VCaP (cell line): ENCODE measurements around the gene ASL.
"Not testable (repeated sequence)": the region's sequence is repeated elsewhere in the genome, so short reads cannot be mapped to it uniquely, and the experiment has no call there.

Experiments used
- H3K27ac ChIP-seq: fragments of 450-650 bp; 2 replicates; pipeline ENCODE4 v1.5.1; 2017
- TF ChIP-seq, protein P1 (sequence below): fragments of 450-650 bp; conservative IDR thresholded peaks from 2 replicates; pipeline ENCODE4 v1.5.1; 2017; ENCODE audit warnings: mild to moderate bottlenecking, moderate library complexity

ASL gene

DNA sequence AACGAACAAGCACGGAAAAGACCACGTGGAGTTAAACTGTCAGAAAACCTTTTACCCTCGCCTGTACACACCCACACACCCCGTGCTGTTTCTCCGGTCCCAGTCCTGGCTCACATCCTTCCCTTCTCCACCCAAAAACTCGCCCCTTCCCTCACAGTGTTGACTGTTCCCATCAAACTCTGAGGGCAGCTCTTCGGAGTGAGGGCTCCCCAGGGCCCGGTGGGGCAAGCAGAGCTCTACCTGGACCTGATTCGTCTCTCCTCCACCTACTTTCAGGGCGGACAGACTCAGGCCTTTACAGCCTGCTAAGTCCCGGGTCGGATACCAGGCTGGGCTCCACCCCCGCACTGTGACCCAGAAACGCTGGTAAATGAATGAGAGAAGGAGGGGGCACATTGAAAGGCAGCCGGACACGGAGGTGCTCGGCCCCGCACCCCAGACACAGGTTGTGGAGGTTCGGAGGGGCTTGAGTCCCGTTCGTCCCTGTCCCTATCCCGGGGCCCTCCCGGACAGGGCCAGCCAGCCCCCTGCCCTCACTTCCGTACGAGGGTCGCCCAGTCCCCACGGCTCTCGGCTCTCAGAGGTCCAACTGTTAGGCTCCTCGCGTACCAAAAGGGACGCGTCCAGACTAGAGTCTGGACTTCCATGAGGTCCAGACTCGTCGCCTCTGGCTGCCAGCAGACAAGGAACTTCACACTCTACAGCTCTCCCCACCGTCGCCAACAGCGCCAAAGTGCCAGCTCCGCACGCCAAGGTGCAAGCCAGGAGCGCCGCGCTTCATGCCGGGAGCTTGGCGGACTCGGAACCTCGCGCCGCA, 31.7 kb upstream of the ASL start:
- H3K27ac ChIP-seq: no peak overlapping the region
- TF ChIP-seq, protein P1, sequence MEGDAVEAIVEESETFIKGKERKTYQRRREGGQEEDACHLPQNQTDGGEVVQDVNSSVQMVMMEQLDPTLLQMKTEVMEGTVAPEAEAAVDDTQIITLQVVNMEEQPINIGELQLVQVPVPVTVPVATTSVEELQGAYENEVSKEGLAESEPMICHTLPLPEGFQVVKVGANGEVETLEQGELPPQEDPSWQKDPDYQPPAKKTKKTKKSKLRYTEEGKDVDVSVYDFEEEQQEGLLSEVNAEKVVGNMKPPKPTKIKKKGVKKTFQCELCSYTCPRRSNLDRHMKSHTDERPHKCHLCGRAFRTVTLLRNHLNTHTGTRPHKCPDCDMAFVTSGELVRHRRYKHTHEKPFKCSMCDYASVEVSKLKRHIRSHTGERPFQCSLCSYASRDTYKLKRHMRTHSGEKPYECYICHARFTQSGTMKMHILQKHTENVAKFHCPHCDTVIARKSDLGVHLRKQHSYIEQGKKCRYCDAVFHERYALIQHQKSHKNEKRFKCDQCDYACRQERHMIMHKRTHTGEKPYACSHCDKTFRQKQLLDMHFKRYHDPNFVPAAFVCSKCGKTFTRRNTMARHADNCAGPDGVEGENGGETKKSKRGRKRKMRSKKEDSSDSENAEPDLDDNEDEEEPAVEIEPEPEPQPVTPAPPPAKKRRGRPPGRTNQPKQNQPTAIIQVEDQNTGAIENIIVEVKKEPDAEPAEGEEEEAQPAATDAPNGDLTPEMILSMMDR: no peak

DNA sequence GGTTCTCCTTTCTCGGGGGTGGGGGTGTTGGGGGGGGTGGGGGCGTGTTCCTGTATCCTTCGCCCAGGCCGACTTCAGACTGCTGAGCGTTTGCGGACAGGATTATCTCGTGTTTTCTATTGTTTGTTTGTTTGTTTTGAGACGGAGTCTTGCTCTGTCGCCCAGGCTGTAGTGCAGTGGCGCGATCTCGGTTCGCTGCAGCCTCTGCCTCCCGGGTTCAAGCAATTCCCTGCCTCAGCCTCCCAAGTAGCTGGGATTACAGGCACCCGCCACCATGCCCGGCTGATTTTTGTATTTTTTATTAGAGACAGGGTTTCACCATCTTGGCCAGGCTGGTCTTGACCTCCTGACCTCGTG, 31.1 kb upstream of the ASL start:
- H3K27ac ChIP-seq: not testable (repeated sequence)

DNA sequence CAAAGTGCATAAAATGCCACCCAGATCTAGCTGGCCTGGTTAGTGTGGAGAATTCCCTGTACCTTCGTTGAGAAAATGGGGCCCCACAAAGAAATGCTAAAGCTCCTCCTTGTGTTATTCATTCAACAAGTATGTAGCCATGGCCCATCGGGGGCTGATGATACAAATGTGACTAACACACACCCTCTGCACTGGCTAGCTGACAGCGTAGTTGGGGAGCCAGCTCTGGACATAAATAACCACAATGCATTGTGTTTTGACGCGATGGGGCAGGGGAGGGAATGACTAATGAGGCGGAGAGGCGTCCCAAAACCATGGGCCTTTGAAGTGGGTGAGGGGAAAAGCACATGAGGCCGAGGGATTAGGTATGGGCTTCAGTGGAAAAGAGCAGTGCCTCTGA, 28.2 kb upstream of the ASL start:
- TF ChIP-seq, protein P1: no peak
- H3K27ac ChIP-seq: no peak overlapping the region

DNA sequence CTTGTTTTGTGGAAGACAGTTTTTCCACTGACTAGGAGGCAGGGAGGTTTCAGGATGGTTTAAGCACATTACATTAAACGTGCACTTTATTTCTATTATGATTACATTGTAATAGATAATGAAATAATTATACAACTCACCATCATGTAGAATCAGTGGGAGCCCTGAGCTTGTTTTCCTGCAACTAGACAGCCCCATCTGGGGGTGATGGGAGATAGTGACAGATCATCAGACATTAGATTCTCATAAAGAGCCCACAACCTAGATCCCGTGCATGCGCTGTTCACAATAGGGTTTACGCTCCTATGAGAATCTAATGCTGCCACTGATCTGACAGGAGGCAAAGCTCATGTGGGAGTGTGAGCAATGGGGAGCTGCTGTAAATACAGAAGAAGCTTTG, 25.7 kb upstream of the ASL start:
- TF ChIP-seq, protein P1: peak; percentile 18
- not testable (repeated sequence) for H3K27ac ChIP-seq

DNA sequence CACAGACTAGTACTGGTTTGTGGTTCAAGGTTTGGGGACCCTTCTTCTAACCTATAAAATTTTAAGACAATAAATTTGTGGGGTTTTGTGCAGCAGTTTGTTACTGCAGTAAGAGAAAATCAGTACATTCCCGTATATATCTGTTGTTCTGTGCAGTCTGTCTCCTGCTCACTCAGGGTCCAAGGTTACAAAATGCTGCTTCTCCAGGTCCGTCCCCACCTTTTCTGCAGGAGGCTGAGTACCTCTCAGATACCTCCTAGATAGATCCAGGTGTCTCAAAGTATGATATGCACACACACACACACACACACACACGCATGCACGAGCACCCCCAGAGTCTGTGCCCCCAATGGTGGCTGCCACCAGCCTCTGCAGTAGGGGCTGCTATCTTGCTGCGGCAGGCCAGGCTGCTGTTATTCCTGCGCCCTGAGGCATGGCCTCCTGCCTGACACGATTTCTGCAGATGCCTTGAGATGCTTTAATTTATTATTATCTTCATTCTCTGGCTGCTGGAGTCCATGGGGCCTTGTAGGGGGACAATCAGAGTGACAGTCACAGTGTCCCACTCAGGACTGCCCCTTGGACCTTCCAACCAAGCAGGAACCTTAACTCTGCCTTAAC, 25.2 kb upstream of the ASL start:
- 0 out of 2 replicates have a peak overlapping the region, but pooled peaks have one; percentile 6 for H3K27ac ChIP-seq
- TF ChIP-seq, protein P1: no peak

DNA sequence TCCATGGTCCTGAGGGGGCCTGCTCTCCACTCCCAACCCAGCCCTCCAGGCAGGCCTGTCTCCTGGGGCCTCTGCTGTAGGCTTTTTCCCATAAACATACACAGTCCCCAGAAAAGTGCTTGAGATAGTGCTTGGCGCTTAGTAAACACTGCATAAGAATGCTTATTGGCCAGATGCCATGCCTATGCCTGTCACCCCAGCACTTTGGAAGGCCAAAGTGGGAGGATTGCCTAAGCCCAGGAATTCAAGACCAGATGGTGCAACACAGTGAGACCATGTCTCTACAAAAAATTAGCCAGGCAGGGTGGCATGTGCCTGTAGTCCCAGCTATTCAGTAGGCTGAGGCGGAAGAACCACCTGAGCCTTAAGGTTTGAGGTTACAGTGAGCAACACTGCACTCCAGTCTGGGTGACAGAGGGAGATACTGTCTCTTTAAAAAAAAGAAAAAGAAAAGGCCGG, 24.6 kb upstream of the ASL start:
- TF ChIP-seq, protein P1: no peak
- 0 out of 2 replicates have a peak overlapping the region, but pooled peaks have one; percentile 6 for H3K27ac ChIP-seq

DNA sequence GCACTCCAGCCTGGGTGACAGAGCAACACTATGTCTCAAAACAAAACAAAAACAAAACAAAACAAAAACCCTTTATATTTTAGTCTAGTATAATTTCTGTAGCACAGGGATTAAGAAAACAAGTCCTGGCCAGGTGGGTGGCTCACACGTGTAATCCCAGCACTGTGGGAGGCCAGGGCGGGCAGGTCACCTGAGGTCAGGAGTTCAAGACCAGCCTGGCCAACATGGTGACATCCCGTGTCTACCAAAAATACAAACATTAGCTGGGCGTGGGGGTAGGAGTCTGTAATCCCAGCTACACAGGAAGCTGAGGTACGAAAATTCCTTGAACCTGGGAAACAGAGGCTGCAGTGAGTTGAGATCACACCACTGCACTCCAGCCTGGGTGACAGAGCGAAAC, 23.2 kb upstream of the ASL start:
- TF ChIP-seq, protein P1: no peak

DNA sequence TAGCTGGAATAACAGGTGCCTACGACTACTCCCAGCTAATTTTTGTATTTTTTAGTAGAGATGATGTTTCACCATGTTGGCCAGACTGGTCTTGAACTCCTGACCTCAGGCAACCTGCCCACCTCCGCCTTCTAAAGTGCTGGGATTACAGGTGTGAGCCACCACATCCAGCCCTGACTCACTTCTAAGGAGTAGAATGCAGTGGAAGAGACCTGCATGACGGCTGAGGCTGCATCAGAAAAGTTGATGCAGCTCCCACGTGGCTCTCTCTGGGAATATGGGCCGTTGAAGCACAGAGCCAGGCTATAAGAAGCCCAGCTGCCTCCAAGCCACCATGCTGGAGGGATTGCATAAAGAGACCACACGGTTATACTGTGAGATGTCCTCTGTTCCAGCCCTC, 21.6 kb upstream of the ASL start:
- no peak overlapping the region for H3K27ac ChIP-seq
- TF ChIP-seq, protein P1: no peak

More for the DNA sequence above, 23.2 kb upstream of the ASL start:
- H3K27ac ChIP-seq: no peak overlapping the region
